DMS153 treated with DMSO at 0.1 percent for 48 hours (cell line): ENCODE data around the gene HES5.
"Not testable (repeated sequence)": the region's sequence is repeated elsewhere in the genome, so short reads cannot be mapped to it uniquely, and the experiment has no call there.

ENCODE experiments used
- DNase-seq: peaks from one replicate; lab custom pipeline; 2025; ENCODE audit not compliant: unreplicated experiment; lab: John Stamatoyannopoulos, UW

The HES5 gene

GRCh38 chr1:2529784-2530512, at the start of gene HES5:
Gene HES5, minus strand, starts transcription at chr1:2530263. Its CDS starts 99 bp downstream, at chr1:2530164.
- peak; percentile 84 for DNase-seq

- DNase-seq = no peak
Observed at GRCh38 chr1:2578758-2579118, 48.7 kb upstream of the HES5 start.

- DNase-seq = not testable (repeated sequence)
Observed at GRCh38 chr1:2577565-2578075, 47.6 kb upstream of the HES5 start.

- DNase-seq = no peak
Observed at GRCh38 chr1:2575801-2576663, 46.0 kb upstream of the HES5 start.

GRCh38 chr1:2574350-2574749, 44.3 kb upstream of the HES5 start:
- no peak for DNase-seq

- no peak for DNase-seq
Observed at GRCh38 chr1:2573250-2573920, 43.3 kb upstream of the HES5 start.

GRCh38 chr1:2571348-2571747, 41.3 kb upstream of the HES5 start:
- DNase-seq = no peak

- no peak for DNase-seq
Observed at GRCh38 chr1:2570332-2570731, 40.3 kb upstream of the HES5 start.

GRCh38 chr1:2569703-2570102, 39.6 kb upstream of the HES5 start:
- DNase-seq = not testable (repeated sequence)

- no peak for DNase-seq
Observed at GRCh38 chr1:2569060-2569459, 39.0 kb upstream of the HES5 start.

- DNase-seq = not testable (repeated sequence)
Observed at GRCh38 chr1:2568187-2568816, 38.2 kb upstream of the HES5 start.

- DNase-seq = no peak
Observed at GRCh38 chr1:2567083-2567679, 37.1 kb upstream of the HES5 start.

GRCh38 chr1:2566101-2567045, 36.3 kb upstream of the HES5 start:
- DNase-seq = no peak

- DNase-seq = no peak
Observed at GRCh38 chr1:2564815-2565374, 34.8 kb upstream of the HES5 start.

GRCh38 chr1:2564006-2564814, 34.1 kb upstream of the HES5 start:
- no peak for DNase-seq

- no peak for DNase-seq
Observed at GRCh38 chr1:2563205-2563604, 33.1 kb upstream of the HES5 start.

GRCh38 chr1:2561898-2562895, 32.1 kb upstream of the HES5 start:
- no peak for DNase-seq
